CD1c-positive myeloid dendritic cell (primary cell): ENCODE data around the gene ANAPC10.
"Not testable (repeated sequence)": the region's sequence is repeated elsewhere in the genome, so short reads cannot be mapped to it uniquely, and the experiment has no call there.

Source experiments
- DNase-seq: peaks from one replicate; pipeline ENCODE4 v3.0.0-alpha.2; 2016; ENCODE audit errors: extremely low spot score

Gene ANAPC10, protein sequence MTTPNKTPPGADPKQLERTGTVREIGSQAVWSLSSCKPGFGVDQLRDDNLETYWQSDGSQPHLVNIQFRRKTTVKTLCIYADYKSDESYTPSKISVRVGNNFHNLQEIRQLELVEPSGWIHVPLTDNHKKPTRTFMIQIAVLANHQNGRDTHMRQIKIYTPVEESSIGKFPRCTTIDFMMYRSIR

DNA sequence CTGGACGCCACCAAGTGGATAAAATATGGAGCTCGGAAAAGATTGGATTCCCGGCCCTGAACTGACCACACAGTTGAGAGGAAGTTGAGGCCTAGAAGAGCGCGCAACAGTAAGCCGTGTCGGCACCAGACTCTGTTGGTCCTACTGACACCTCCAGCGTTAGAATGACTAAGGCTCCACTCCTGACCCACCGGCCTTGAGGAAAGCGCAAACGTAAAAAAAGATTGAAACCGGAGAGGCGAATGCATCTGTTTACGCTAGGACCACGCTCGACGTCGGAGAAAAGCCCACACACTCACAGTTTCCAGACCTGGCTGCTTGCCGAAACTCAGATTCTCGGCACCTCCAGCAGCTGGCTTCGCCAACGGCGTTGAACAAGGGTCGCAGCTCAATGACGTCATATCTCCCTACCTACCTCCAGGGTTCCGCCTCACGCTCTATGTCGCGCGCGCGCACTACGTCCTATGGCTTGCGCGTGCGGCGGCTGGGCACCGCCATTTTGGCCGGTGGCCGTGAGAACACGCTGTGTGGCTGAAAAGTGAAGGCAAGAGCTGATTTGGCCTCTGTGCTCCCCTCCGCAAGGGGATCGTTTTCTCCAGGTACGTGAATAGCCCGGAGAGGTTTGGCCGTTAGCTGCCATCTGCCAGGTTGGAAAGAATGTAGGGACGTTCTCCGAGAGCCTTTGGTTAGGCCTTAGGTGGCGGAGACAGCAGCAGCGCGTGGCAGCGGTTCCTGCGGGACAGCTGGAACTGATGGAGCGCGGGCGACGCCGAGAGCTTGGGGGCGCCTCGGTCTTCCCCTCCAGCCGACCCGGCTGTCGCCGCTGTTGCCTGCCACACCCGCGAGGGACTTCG lies at the start of gene ANAPC10, which contains the start of gene ABCE1:
ANAPC10 (minus strand) TSS at position 376 of the 854 bp plus-strand sequence. CDS start 2,097 bp downstream, outside the sequence.
ABCE1 (plus strand) TSS at position 491 of the 854 bp plus-strand sequence. CDS start 6,102 bp downstream, outside the sequence.
- DNase-seq: peak; percentile 99

DNA sequence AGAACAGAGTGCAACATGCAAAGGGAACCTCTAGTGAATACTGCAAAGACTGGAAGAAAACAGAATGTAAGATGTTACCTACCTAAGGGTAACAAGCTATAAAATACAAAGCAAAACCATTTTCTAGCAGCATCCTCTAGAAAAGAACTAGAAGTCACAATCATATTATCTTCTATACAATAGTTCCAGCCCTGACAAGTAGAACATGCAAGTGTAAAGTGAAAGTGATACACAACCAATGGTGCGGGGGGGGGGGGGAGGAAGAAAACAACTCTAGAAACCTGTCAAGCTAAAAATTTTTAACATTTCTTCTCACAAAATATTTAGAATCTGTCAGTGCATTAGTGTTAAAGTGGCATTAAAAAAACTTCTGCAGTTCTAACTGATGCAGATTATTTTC lies 38.2 kb upstream of the ANAPC10 start:
- not testable (repeated sequence) for DNase-seq

DNA sequence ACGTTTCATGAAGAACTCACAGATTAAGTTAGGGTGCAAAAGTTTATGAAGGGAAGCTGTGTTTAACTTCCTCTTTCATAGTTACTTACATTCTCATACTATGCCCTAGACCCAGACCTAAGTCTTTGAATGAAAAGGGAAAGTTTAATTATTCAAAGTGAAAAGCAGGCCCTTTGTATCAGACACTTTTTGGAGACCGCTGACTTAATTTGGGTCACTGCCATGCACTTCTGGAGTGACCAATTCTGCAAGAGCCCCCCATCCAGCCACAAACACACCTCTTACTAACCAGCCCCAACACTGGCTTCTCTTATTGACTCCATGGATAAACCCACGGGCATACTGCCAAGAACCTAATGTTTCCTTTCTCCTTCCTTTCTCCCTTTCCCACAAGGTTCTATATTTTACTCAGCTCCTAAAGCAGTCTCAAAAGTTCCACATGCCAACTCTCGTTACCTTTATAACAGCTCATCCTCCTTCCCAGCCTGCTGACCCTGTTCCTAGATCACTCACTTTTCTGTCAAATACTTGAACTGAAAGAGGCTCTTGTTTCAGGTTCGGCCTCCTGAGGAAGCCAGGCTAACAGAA lies 34.6 kb upstream of the ANAPC10 start:
- peak; percentile 18 for DNase-seq

DNA sequence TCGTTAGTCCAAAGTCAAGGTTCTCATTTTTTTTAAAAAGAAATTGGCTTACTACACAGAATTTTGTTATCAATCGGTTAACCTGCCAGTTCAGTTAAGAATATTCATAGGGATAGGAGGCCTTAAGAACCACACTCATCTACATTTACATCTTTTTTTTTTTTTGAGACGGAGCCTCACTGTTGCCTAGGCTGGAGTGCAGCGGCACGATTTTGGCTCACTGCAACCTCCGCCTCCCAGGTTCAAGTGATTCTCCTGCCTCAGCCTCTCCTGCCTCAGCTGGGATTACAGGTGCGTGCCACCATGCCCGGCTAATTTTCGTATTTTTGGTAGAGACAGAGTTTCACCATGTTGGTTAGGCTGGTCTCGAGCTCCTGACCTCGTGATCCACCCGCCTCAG lies 33.9 kb upstream of the ANAPC10 start:
- no peak for DNase-seq

DNA sequence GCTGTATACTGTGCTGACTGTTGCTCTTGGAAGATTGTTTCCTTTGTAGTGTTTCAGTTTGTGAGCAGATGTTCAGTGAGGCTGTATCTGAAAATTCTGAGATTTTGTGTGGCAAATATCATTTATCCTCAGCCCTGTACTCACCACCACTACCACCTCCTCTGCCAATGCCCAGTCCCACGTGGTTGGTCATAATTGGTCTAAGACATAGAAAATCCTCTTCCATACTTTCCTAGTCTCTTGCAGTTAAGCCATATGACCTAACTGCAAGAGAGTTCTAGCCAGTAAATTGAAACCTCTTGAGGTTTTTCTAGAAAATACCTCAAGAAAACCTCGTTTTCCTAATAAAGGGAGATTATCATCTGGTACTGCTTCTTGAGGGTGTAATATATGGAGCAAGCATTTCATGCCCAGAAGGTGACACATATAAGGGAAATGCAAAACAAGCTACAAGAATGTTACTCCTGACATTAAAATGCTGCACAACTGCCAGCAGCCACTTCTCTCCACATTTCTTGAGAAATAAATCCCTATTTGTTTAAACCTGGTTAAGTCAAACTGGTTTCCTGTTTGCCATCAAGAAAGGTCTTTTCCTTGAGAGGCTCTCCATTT lies 32.9 kb upstream of the ANAPC10 start:
- DNase-seq: no peak

- DNase-seq: no peak
Observed at GRCh38 chr4:145130130-145130529, 32.1 kb upstream of the ANAPC10 start.

DNA sequence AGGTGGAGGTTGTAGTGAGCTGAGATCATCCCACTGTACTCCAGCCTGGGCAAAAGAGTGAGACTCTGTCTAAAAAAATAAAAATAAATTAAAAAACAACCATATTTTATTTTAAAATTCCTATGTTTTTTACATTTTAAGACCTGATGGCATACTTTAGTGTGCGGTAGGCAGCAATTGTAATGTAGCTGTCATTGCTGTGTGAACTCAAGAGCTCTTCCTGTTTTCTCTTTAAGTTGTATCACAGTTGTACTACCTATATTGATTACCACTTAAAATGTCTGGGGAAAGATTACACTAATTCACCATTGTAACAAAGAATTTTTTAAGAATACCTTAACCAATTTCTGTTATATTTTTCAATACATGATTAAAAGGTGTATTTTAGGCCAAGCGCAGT lies 27.4 kb upstream of the ANAPC10 start:
- DNase-seq: no peak

GRCh38 chr4:145108128-145108527 lies 10.1 kb upstream of the ANAPC10 start:
- no peak for DNase-seq

DNA sequence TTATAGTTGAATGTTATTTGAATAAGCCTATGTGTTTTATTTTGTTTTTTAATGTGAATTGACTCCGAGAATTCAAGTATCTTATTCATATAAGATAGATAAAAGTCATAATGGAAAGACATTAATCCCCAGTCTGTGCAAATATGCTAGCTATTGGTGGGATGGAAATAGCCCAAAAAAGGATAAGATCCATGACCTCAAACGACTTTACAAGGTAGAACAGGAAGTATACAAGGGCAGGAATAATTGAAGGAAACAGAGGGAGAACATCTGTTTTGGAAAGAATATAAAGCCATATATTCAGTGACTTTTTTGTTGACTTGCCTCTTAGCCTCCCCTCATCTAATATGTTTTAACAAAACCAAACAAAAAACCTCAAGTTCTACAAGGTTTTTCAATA lies 9.1 kb upstream of the ANAPC10 start:
- DNase-seq: no peak

GRCh38 chr4:145103496-145103895 lies 5.5 kb upstream of the ANAPC10 start:
- DNase-seq: peak; percentile 60

- DNase-seq: no peak
Observed at GRCh38 chr4:145102619-145103018, 4.6 kb upstream of the ANAPC10 start.

- DNase-seq: no peak
Observed at GRCh38 chr4:145101091-145101490, 3.1 kb upstream of the ANAPC10 start.

GRCh38 chr4:145099653-145100052 lies 1.7 kb upstream of the ANAPC10 start:
- peak; percentile 32 for DNase-seq

- peak; percentile 87 for DNase-seq
Observed at GRCh38 chr4:145098675-145099037, 660 bp upstream of the ANAPC10 start.

GRCh38 chr4:145097331-145097820 lies 620 bp downstream of the ANAPC10 start:
- no peak for DNase-seq

DNA sequence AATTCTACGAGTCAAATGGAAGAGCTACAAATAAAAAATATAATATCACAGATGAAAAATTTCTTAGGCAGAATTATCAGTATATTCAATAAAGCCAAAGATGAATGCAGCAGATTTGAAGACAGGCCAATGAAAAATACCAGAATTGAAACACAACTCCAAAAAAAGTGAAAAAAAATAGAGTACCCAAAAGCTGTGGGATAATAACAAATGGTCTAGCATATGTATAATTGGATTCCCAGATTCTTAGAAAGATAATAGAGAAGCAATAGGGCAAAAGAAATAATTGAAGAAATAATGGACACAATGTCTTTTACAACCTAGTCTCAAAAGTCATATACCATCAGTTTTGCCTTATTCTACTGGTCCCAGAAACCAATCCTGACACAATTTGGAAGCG lies 4.4 kb downstream of the ANAPC10 start:
- no peak for DNase-seq

DNA sequence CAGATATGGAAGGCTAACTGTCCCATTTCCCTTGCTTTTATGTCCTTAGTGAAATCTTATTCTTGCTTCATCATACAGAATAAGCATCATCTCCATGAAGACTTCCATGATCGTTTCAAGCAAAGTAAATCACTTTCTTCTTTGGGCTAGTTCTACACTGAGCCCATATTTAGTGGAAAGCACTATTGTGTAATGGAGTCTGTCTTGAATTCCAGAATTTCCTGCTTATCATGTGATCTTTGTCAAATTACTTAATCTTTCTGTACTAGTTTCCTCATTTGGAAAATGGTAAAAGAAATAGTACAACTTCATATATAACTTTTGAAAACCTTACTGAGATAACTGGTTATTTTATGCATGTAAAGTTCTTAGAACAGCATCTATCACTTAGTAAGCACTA lies 7.6 kb downstream of the ANAPC10 start:
- DNase-seq: peak; percentile 17

DNA sequence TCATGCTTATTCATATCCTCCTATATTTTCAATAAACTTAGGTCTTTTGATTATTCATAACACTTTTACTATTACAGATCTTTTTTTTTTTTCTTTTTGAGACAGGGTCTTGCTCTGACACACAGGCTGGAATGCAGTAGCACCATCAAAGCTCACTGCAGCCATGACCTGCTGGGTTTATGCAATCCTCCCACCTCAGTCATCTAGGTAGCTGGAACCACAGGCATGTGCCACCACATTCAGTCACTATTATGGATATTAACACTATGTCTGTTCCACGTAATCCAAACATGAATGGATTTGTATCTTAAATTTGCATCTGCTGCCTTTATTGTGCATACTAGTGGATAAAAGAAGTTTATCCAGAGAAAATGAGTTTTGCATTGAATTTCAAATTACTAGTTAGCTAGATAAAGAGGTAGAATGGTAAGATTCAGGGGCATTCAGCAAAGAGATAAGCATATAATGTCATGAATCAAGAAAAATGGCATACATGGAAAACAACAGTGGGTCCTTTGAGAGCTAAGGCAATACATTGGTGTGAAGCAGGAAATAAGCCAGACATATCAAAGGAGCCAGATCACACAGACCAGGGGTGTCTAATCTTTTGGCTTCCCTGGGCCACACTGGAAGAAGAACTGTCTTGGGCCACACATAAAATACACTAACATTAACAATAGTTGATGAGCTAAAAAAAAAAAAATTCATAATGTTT lies 13.9 kb downstream of the ANAPC10 start:
- no peak for DNase-seq

GRCh38 chr4:145081756-145082155 lies 16.2 kb downstream of the ANAPC10 start:
- DNase-seq: no peak

GRCh38 chr4:145076469-145076855 lies 21.5 kb downstream of the ANAPC10 start:
- DNase-seq: no peak

DNA sequence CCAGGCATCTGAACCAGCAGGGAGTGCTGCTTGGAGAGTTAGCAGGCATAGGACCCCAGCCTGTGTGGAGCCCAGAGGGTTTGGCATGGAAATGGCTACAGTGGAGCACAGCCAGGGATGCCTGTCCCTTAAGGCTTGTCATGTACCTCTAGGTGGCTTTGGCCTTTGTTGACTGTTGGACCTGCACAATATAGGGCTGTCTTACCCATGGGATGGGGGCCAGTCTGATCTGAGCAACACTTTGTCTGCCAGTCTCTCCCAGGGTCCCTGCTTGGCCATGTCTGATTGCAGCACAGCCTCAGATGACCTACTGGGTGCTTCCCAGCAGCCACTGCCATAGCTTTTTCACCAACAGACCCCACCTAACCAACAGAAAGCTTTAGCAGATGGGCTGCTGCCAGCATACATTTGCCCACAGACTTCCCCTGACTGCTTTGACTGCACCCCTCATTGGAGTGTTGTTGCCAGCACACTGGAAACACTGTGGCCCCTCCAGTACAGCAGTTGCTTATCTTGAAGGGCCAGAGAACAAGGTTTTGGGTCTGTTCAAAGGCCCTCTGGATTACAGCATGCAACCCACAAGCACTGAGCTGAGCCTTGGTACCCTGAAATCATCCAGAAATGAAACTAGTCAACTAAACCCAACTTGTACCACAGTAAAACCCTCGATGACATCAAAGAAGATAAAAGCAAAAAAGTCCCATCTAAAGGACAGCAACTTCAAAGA lies 22.1 kb downstream of the ANAPC10 start:
- no peak for DNase-seq
